HG03378 (cell line): Measurements from ENCODE around the gene MOGAT2.
"Not testable (repeated sequence)": the region's sequence is repeated elsewhere in the genome, so short reads cannot be mapped to it uniquely, and the experiment has no call there.

ENCODE experiments used
- ATAC-seq: cut with Tn5 transposase; IDR thresholded peaks from one replicate; pipeline ENCODE4 v1.9.1; 2021; ENCODE audit warnings: mild to moderate bottlenecking, moderate library complexity; ENCODE audit not compliant: unreplicated experiment

MOGAT2 gene

GRCh38 chr11:75754933-75755332, 37.3 kb downstream of the MOGAT2 start:
- not testable (repeated sequence) for ATAC-seq

DNA sequence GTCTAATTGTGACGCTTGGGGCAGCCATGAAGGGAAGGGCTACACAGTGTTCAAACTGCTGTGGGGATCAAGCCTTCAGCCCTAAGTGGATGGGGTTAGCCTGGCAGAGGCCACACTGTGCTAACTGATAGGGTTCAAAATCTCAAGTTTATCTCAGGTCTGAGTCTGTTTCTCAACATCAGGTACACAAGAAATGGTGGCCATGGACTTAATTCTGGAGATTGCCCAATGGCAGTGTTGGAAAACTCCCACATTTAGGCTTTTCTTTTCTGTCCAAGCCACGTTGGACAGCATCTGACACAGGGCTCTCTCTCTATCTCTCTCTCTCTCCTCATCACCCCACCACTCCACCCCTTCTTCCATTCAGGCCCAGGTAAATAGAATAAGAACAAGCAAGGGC, 40.0 kb downstream of the MOGAT2 start:
- no peak for ATAC-seq

GRCh38 chr11:75759832-75760231, 42.2 kb downstream of the MOGAT2 start:
- ATAC-seq, result no peak

DNA sequence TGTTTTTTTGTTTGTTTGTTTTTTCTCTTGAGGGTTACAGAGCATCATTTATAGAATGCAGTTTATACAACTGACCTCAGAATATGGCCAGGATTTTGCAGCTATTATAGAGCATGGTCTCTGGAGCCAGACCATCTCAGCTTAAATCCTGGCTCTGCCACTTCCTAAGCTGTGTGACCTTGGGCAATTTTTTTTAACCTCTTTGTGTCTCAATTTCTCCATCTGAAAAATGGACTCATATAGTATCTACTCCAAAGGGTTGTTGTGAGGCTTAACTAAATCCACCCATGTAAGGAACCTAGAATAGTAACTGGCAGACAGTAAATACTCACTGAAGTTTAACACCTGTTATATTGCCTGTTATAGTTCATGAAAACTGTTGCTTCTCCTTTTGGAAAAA, 42.6 kb downstream of the MOGAT2 start:
- no peak for ATAC-seq

DNA sequence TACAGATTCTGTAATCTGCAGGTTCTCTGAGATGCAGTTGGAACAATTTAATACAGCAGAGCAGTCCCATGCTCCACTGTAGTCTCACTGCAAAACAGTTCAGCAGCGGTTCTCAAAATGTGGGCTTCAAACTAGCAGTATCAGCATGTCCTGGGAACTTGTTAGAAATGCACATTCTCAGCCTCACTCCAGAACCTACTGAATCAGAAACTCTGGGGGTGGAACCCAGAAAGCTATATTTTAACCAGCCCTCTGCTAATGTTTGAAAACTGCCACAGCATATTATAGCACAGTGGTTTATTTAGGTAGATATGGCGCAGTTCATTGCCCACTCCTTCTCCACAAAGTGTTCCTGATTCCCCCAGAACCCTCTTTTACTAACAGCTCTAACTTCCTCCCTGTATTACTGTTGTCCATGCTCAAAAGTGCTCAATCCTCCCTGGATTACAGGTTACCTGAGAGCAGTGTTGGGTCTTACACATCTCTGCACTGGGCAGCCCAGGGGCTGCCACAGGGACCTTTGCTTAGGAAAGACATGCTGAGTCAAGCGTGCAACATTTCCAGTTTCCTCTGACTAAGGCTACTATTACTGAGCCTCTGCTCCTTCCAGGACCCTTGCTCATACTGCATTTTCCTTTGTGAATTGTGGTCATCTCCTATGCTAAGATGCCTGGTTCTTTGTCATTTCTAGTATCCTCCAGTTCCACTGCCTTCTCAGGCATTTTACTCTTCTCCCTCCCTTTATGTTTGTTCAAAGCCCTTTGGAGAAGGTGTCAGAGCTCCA, 43.3 kb downstream of the MOGAT2 start:
- ATAC-seq, result no peak

DNA sequence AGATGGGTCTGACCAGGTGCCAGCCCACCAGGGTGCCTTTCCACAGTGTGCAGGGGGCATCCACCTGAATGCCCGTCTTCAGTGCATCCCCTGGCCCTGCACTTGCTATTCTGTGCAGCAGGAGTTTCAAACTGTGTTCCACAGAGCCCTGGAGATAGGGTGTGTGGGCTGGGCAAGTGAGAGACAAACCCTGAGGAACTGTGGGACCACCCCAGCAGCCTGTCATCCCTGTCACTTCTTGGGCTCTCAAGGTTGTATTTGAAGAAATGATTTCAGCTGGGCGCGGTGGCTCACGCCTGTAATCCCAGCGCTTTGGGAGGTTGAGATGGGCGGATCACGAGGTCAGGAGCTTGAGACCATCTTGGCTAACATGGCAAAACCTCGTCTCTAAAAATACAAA, 44.5 kb downstream of the MOGAT2 start:
- no peak for ATAC-seq

GRCh38 chr11:75762885-75763284, 45.2 kb downstream of the MOGAT2 start:
- no peak for ATAC-seq

GRCh38 chr11:75763846-75764245, 46.2 kb downstream of the MOGAT2 start:
- ATAC-seq, result no peak

GRCh38 chr11:75765116-75765515, 47.5 kb downstream of the MOGAT2 start:
- ATAC-seq, result no peak

- ATAC-seq, result no peak
Measured at GRCh38 chr11:75766443-75767227, 49.0 kb downstream of the MOGAT2 start.

GRCh38 chr11:75767228-75767572, 49.6 kb downstream of the MOGAT2 start:
- ATAC-seq, result no peak

DNA sequence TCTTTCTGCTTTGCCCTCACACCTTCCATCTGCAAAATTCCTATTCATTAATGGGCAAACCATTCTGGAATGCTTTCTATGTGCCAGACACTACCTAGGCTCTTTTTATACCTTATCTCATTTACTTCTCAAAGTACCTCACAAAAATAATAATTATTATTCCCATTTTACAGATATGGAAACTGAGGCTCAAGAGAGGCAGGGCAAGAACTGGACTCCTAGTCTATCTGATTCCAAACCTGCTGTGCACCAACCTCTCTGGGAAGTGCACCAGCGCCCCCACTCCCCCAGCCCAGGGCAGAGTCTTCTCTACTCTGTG, 50.1 kb downstream of the MOGAT2 start:
- ATAC-seq, result no peak

- peak; percentile 68 for ATAC-seq
Measured at GRCh38 chr11:75768112-75768908, 50.7 kb downstream of the MOGAT2 start, which contains the start of gene DGAT2. Gene DGAT2, plus strand, starts transcription at chr11:75768778. Its CDS starts 214 bp downstream, at chr11:75768992.

GRCh38 chr11:75768909-75769771, 51.5 kb downstream of the MOGAT2 start:
- no peak for ATAC-seq

DNA sequence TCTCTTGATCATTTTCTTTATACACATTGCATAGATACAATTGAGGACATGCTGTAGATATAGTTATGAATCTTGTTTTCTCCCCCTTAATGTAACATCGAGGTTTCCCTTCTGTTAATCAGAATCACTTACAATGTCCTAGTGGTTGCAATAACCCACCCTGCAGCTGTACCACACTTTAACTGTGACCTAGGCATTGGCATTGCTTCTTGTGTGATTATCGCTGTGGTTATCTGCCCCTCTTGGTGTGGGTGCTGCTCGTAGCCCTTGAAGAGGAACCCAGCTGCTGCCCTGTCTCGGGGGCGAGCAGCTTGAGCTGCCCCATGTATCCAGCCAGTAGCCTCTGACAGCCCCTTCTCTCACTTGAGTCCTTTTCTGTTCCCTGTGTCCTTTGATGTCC, 52.5 kb downstream of the MOGAT2 start:
- no peak for ATAC-seq

DNA sequence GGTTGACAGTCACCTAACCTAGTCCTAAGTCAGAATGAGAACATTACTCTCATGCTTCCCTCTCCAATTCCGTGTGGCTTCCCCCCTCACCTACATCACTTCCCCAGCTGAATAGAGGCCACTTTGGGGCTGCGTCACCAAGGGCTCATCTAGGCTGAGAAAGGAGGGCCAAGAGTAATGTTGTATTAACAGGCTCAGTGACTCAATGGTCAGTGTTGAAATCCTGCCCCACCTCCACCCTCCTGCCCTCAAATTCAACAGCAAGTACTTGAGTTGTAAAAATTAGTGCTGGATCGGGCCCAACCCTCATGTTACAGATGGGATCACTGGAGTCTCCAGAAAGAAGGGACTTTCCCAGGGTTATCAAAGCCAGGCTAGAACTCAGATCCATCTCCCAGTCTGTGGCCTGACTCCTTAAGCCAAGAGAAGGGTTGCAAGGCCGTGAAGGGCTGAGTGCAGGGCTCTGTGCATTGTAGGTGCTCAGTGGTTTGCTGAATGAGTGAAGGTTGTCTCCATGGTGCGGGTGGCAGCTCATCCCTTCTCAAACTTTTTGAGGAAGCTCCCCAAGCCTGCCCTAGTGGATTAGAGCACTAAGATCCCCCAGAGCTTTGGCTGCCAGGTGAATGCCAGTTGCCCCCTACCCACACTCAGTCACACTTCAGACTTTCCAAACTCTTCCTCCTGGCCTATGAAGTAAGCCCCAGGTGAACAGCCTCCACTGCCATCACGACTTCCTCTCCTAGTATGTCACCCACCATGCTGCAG, 54.2 kb downstream of the MOGAT2 start:
- ATAC-seq, result no peak

DNA sequence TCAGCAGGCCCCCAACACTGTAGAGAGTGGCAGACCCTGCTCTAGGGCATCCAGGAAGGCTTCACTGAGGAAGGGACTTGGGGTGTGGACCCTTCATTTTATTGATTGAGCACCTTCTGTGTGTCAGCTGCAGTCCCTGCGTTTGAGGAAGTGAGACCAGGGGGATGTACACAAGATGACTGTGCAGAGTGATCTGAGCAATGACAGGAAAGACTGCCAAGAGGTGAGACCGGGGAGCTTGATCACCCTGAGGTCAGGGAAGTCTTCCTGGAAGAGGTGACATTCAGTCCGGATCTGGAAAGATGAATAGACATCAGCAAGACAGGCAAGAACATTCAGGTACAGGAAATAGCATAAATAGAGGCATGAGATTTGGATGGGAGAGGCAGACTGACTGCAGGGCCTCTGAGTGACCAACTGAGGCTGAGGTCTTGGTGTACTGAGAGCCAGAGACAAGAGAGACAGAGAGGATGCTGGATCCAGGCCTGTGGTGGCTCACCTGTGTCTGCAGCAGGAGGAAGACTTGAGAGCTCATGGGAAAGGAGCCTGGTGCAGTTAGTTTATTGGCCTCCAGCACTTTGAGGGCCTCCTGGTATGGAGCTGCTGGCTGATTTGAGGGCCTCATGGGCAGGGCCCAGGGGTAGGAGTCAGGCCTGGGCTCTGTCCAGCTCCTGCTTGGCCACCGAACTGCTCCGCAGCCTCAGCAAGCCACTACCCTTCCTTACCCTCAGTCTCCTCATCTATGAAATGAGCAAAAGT, 56.1 kb downstream of the MOGAT2 start:
- peak; percentile 87 for ATAC-seq

GRCh38 chr11:75775056-75775455, 57.4 kb downstream of the MOGAT2 start:
- no peak for ATAC-seq

DNA sequence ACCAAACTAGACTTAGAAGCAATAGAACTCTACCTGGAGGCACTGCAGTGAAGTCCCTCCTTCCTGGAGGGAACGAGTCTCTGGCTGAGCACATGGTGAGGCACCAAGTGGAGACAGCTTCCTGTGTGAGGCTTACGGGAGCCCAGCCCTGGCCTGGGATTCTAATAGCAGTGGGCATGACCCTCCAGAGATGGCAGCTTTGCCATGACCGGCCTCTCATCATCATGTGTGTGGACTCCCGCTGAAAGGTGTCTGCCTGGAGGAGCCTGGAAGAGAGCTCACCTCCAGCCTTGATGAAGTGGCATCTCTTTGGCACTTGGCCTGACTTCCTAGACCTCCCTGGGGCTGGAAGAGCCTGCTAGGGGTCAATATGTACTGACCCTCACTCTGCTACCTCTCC, 58.9 kb downstream of the MOGAT2 start:
- no peak for ATAC-seq
